HepG2 (cell line): ENCODE results near the gene MTA2. TPM values are rescaled to one million over a fixed set of nuclear protein-coding genes. Genes with fewer than 3 reads are reported as not detected.

Experiments used
- CHD2 ChIP-seq: IDR thresholded peaks from 2 replicates; pipeline ENCODE4 v1.6.1; 2011; ENCODE audit warnings: low read depth, low read length, improper control_type of control experiment
- CREB1 ChIP-seq, 2 experiments: fragments of 450-650 bp in 1 of 2; IDR thresholded peaks; 2 replicates each; pipeline ENCODE4 v1.6.1; 2016 to 2017; ENCODE audit warnings: control low read depth in 1 of 2, mild to moderate bottlenecking in 1 of 2, missing compliant biosample characterization in 1 of 2, missing genetic modification characterization in 1 of 2
- DR1 ChIP-seq: sonication (generic); formaldehyde crosslinking; IDR thresholded peaks from 2 replicates; pipeline ENCODE4 v1.8.0; 2021; ENCODE audit warnings: mild to moderate bottlenecking, missing genetic modification reagents, inconsistent platforms
- FOXK1 ChIP-seq: sonication (generic); formaldehyde crosslinking; IDR thresholded peaks from 2 replicates; pipeline ENCODE4 v1.4.0; 2020; ENCODE audit warnings: low read depth, missing genetic modification reagents, borderline replicate concordance
- FOXK2 ChIP-seq: fragments of 450-650 bp; IDR thresholded peaks from 2 replicates; pipeline ENCODE4 v1.6.1; 2016
- HNRNPH1 ChIP-seq: fragments of 200-400 bp; formaldehyde crosslinking; optimal IDR thresholded peaks from 2 replicates; pipeline ENCODE3; 2017; ENCODE audit warnings: mild to moderate bottlenecking, low read depth, low read length
- MED13 ChIP-seq: sonication (generic); formaldehyde crosslinking; IDR thresholded peaks from 2 replicates; pipeline ENCODE4 v1.5.0; 2020; ENCODE audit warnings: missing genetic modification reagents
- MIER3 ChIP-seq: IDR thresholded peaks from 2 replicates; pipeline ENCODE4 v1.6.1; 2016; ENCODE audit warnings: missing compliant biosample characterization, borderline replicate concordance
- SAFB2 ChIP-seq: sonication (generic); formaldehyde crosslinking; IDR thresholded peaks from 2 replicates; pipeline ENCODE4 v1.5.1; 2020; ENCODE audit warnings: missing genetic modification reagents, low read depth, mild to moderate bottlenecking, borderline replicate concordance
- ZNF274 ChIP-seq: sonication (generic); formaldehyde crosslinking; IDR thresholded peaks from 2 replicates; pipeline ENCODE4 v1.5.1; 2020; ENCODE audit warnings: mild to moderate bottlenecking, missing genetic modification reagents
- ZNF660 ChIP-seq: sonication (generic); formaldehyde crosslinking; IDR thresholded peaks from 2 replicates; pipeline ENCODE4 v1.5.1; 2020; ENCODE audit warnings: mild to moderate bottlenecking, low read depth, missing genetic modification reagents, borderline replicate concordance
- ZNF713 ChIP-seq: sonication (generic); formaldehyde crosslinking; IDR thresholded peaks from 2 replicates; pipeline ENCODE4 v1.4.0; 2020; ENCODE audit warnings: mild to moderate bottlenecking, missing genetic modification reagents
- ZSCAN25 ChIP-seq: sonication (generic); formaldehyde crosslinking; IDR thresholded peaks from 2 replicates; pipeline ENCODE4 v1.8.0; 2022; ENCODE audit warnings: mild to moderate bottlenecking, missing genetic modification reagents
- polyA plus RNA-seq, 8 experiments: library from polyadenylated mRNA; depleted of rRNA in 3 of 8; stranded (reverse) in 7 of 8; unstranded in 1 of 8; fragments of >200 nt; fragmentation: Illumina TruSeq in 4 of 8; extraction: Trizol in 4 of 8; gene quantifications; 2 replicates each; pipeline versions ENCODE4 v1.2.1 to v1.2.3, GENCODE V29; 2011 to 2016; ENCODE audit warnings: low read depth in 4 of 8, missing spikeins in 1 of 8, mixed read lengths in 1 of 8; ENCODE audit not compliant: insufficient read depth in 1 of 8
- total RNA-seq, 5 experiments: library from RNA; depleted of rRNA; stranded (reverse); fragments of >200 nt; fragmentation: Illumina TruSeq; extraction: Trizol; gene quantifications; 2 replicates each; pipeline ENCODE4 v1.2.3, GENCODE V29; 2016; ENCODE audit warnings: low read depth in 1 of 5
- TF ChIP-seq, protein P1 (sequence below): sonication (generic); formaldehyde crosslinking; conservative IDR thresholded peaks from 2 replicates; pipeline ENCODE4 v1.4.0; 2020; ENCODE audit warnings: missing genetic modification reagents
- TF ChIP-seq, protein P2 (sequence below): IDR thresholded peaks from 2 replicates; pipeline ENCODE4 v1.6.1; 2016; ENCODE audit warnings: low read depth, borderline replicate concordance
- TF ChIP-seq, protein P3 (sequence below): sonication (generic); formaldehyde crosslinking; IDR thresholded peaks from 2 replicates; pipeline ENCODE4 v1.4.0; 2020; ENCODE audit warnings: missing genetic modification reagents, borderline replicate concordance
- TF ChIP-seq, protein P4 (sequence below): sonication (generic); formaldehyde crosslinking; conservative IDR thresholded peaks from 2 replicates; pipeline ENCODE4 v1.8.0; 2022; ENCODE audit warnings: low read depth, missing genetic modification reagents
- TF ChIP-seq, protein P5 (sequence below): sonication (generic); formaldehyde crosslinking; IDR thresholded peaks from 2 replicates; pipeline ENCODE4 v1.8.0; 2022; ENCODE audit warnings: mild to moderate bottlenecking, missing genetic modification reagents, borderline replicate concordance

The MTA2 gene
- total and polyA plus RNA-seq, 2 of the 13 experiments (the other 11 are each of a cell fraction or from before 2014, with no cell fraction given): 14.0 to 70.0 TPM

DNA sequence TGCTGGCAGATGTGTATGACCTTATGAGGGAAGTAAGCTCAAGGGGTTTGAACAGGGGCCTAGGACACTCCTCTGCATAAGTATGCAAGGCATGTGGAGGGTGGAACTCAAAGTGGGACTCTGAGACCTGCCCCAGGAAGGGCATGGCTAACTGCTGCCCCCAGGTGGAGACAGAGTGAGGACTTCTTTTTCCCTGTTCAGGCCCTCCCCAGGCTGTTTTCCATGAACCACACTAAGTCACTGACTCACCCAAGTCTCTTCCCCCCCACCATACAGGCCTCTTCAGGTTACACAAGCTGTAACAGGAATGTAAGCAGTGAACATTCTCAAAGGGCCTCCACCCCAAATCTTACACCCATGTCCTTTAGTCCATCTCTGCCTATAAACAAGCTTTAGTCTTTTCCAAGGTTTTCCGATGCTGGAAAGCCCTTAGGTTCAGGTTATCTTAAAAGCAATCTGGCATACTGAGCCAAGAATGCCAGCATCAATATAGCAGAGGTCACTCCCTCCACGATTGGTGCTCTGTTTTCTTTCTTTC, 41.0 kb downstream of the MTA2 start (continued):
- TF ChIP-seq, protein P1, sequence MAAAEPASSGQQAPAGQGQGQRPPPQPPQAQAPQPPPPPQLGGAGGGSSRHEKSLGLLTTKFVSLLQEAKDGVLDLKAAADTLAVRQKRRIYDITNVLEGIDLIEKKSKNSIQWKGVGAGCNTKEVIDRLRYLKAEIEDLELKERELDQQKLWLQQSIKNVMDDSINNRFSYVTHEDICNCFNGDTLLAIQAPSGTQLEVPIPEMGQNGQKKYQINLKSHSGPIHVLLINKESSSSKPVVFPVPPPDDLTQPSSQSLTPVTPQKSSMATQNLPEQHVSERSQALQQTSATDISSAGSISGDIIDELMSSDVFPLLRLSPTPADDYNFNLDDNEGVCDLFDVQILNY: no peak
- TF ChIP-seq HNRNPH1 (no peak), FOXK1 (CRISPR knock-in tag) (peak; percentile 32; the same call in 1 of the 2 replicates), CHD2 (no peak), ZNF274 (CRISPR knock-in tag) (no peak), DR1 (CRISPR knock-in tag) (no peak), ZNF713 (no peak), MED13 (CRISPR knock-in tag) (no peak), ZSCAN25 (CRISPR knock-in tag) (no peak), SAFB2 (CRISPR knock-in tag) (no peak), CREB1 (IDR thresholded peaks at IDR 0.05) (no peak), CREB1 (CRISPR knock-in tag; IDR thresholded peaks at IDR 0.05) (no peak), MIER3 (CRISPR knock-in tag) (no peak), FOXK2 (no peak), ZNF660 (CRISPR knock-in tag) (no peak)
- TF ChIP-seq, protein P2, sequence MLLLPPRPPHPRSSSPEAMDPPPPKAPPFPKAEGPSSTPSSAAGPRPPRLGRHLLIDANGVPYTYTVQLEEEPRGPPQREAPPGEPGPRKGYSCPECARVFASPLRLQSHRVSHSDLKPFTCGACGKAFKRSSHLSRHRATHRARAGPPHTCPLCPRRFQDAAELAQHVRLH (CRISPR knock-in tag): no peak
- TF ChIP-seq, protein P3, sequence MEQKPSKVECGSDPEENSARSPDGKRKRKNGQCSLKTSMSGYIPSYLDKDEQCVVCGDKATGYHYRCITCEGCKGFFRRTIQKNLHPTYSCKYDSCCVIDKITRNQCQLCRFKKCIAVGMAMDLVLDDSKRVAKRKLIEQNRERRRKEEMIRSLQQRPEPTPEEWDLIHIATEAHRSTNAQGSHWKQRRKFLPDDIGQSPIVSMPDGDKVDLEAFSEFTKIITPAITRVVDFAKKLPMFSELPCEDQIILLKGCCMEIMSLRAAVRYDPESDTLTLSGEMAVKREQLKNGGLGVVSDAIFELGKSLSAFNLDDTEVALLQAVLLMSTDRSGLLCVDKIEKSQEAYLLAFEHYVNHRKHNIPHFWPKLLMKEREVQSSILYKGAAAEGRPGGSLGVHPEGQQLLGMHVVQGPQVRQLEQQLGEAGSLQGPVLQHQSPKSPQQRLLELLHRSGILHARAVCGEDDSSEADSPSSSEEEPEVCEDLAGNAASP (CRISPR knock-in tag): 0 out of 2 replicates have a peak, but pooled peaks have one; percentile 9
- TF ChIP-seq, protein P4, sequence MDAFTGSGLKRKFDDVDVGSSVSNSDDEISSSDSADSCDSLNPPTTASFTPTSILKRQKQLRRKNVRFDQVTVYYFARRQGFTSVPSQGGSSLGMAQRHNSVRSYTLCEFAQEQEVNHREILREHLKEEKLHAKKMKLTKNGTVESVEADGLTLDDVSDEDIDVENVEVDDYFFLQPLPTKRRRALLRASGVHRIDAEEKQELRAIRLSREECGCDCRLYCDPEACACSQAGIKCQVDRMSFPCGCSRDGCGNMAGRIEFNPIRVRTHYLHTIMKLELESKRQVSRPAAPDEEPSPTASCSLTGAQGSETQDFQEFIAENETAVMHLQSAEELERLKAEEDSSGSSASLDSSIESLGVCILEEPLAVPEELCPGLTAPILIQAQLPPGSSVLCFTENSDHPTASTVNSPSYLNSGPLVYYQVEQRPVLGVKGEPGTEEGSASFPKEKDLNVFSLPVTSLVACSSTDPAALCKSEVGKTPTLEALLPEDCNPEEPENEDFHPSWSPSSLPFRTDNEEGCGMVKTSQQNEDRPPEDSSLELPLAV (CRISPR knock-in tag): no peak
- TF ChIP-seq, protein P5, sequence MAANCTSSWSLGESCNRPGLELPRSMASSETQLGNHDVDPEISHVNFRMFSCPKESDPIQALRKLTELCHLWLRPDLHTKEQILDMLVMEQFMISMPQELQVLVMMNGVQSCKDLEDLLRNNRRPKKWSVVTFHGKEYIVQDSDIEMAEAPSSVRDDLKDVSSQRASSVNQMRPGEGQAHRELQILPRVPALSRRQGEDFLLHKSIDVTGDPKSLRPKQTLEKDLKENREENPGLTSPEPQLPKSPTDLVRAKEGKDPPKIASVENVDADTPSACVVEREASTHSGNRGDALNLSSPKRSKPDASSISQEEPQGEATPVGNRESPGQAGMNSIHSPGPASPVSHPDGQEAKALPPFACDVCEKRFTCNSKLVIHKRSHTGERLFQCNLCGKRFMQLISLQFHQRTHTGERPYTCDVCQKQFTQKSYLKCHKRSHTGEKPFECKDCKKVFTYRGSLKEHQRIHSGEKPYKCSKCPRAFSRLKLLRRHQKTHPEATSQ (CRISPR knock-in tag): no peak
